ENCODE results near the gene GNG13.

DNA sequence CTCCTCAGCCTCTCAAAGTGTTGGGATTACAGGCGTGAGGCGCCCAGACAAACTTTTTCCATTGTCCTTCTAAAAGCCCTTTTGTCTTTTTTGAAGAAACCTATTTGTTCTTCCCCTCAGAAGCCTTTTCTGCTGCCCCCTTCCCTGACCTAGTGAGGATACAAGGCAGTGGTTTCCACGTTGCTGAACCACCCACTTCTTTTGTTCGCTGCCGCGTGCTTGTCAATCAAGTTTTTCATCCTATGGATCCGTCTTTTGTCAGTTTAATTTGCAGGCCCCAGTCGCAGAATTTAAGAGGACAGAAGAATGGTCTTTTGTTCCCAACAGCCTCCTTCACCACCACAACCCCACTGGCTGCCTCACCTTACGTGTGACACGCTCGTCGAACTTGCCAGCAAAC, 20.2 kb upstream of the GNG13 start:
- TF ChIP-seq FOS (IDR thresholded peaks at IDR 0.05; ENCODE audit: borderline replicate concordance, insufficient read depth, low read length): no peak
- no peak for TF ChIP-seq POLR2A (IDR thresholded peaks at IDR 0.05; ENCODE audit: low read depth, low read length)
- TF ChIP-seq EZH2 (IDR thresholded peaks at IDR 0.05; ENCODE audit: borderline replicate concordance, low read depth, low read length, severe bottlenecking): no peak
